T-cell (primary cell): ENCODE measurements around the gene OR6B2. TPM values are rescaled to one million over a fixed set of nuclear protein-coding genes. Genes with fewer than 3 reads are reported as not detected.

ENCODE experiments used
- ATAC-seq, 4 experiments: fragments of 200-7000 bp in 3 of 4; fragments of 150-1000 bp in 1 of 4; cut with Tn5 transposase; replicated peaks in 1 of 4; 1 replicate in 3 of 4; 2 replicates in 1 of 4; pipeline ENCODE4 v1.10.0; 2021; ENCODE audit warnings: moderate library complexity in 3 of 4, mild to moderate bottlenecking in 2 of 4, moderate number of reproducible peaks in 1 of 4
- CTCF ChIA-PET, 2 donors: fragments of 300-600 bp; sonication (Branson Sonifier 250); formaldehyde crosslinking; loops; one replicate each; lab custom pipeline; 2022; ENCODE audit warnings: antibody characterized with exemption in 2 of 2; lab: Charles Lee
- POLR2A ChIA-PET, 2 donors: fragments of 300-600 bp; sonication (Branson Sonifier 250); formaldehyde crosslinking; loops; one replicate each; lab custom pipeline; 2022; ENCODE audit warnings: antibody characterized with exemption in 2 of 2; lab: Charles Lee
- DNase-seq, 35 experiments: peaks; one replicate each; pipeline versions ENCODE4 v3.0.0 to v3.0.0-alpha.2; 2013 to 2023
- H3K27ac ChIP-seq: one replicate; pipeline ENCODE4 v1.5.1; 2013; ENCODE audit warnings: low read length
- H3K27me3 ChIP-seq, 2 experiments: replicated peaks in 1 of 2; 1 replicate in 1 of 2; 2 replicates in 1 of 2; pipeline versions ENCODE4 v1.6.1 to v1.7.0; 2013; ENCODE audit warnings: low read length in 1 of 2, mixed read lengths in 1 of 2; ENCODE audit not compliant: control insufficient read depth in 2 of 2, insufficient read depth in 2 of 2; ENCODE audit errors: extremely low read depth in 1 of 2
- H3K36me3 ChIP-seq, 2 donors: 1 replicate in 1 of 2; 2 replicates in 1 of 2; pipeline versions ENCODE4 v1.6.1 to v1.7.0; 2013; ENCODE audit warnings: low read length in 1 of 2; ENCODE audit not compliant: control insufficient read depth in 2 of 2, insufficient read depth in 1 of 2; ENCODE audit errors: extremely low read depth in 1 of 2
- H3K4me1 ChIP-seq, 2 experiments: 1 replicate in 1 of 2; 2 replicates in 1 of 2; pipeline versions ENCODE4 v1.6.1 to v1.7.0; 2013; ENCODE audit warnings: low read length in 2 of 2, mixed read lengths in 1 of 2; ENCODE audit not compliant: insufficient read depth in 2 of 2, control insufficient read depth in 1 of 2; ENCODE audit errors: extremely low read depth in 1 of 2
- H3K4me3 ChIP-seq, 2 donors: 1 replicate in 1 of 2; 2 replicates in 1 of 2; pipeline versions ENCODE4 v1.5.1 to v1.7.0; 2013; ENCODE audit warnings: mild to moderate bottlenecking in 2 of 2, low read length in 1 of 2, moderate library complexity in 1 of 2; ENCODE audit not compliant: control insufficient read depth in 1 of 2; ENCODE audit errors: extremely low read depth in 1 of 2
- H3K9me3 ChIP-seq: 2 replicates; pipeline ENCODE4 v1.7.0; 2013
- H3K27ac Mint-ChIP-seq, 2 donors: one replicate each; pipeline ENCODE4 v1.8.0; 2020 to 2021; ENCODE audit warnings: mild to moderate bottlenecking in 2 of 2, mixed read lengths in 2 of 2
- H3K27me3 Mint-ChIP-seq, 2 donors: one replicate each; pipeline ENCODE4 v1.8.0; 2021 to 2022; ENCODE audit warnings: mixed read lengths in 2 of 2
- H3K36me3 Mint-ChIP-seq: one replicate; pipeline ENCODE4 v1.8.0; 2021; ENCODE audit warnings: mixed read lengths
- H3K4me1 Mint-ChIP-seq, 3 donors: one replicate each; pipeline ENCODE4 v1.8.0; 2020 to 2022; ENCODE audit warnings: mixed read lengths in 3 of 3, mild to moderate bottlenecking in 1 of 3
- H3K4me3 Mint-ChIP-seq, 3 donors: one replicate each; pipeline ENCODE4 v1.8.0; 2020 to 2022; ENCODE audit warnings: mild to moderate bottlenecking in 3 of 3, mixed read lengths in 3 of 3, moderate library complexity in 3 of 3
- H3K9me3 Mint-ChIP-seq, 3 donors: one replicate each; pipeline ENCODE4 v1.8.0; 2020 to 2022; ENCODE audit warnings: mixed read lengths in 3 of 3
- WGBS: methylation state at CpG from one replicate; pipeline ENCODE4 v1.1.5; 2013; ENCODE audit warnings: missing lambda C conversion rate; ENCODE audit not compliant: insufficient coverage; 5-methylcytosine and 5-hydroxymethylcytosine counted together
- total RNA-seq, 35 experiments: library from RNA in 6 of 35; stranded (reverse) in 6 of 35; fragments of 120-200 nt in 1 of 35; gene quantifications; one replicate each; pipeline versions ENCODE4 v1.2.1 to v1.2.4 and lab custom pipeline; 2013 to 2026

Gene OR6B2
- total RNA-seq (not detected), total RNA-seq (lab: John Stamatoyannopoulos, UW) (0 reads per million in 29 experiments)
- not detected for total RNA-seq (2013)

DNA sequence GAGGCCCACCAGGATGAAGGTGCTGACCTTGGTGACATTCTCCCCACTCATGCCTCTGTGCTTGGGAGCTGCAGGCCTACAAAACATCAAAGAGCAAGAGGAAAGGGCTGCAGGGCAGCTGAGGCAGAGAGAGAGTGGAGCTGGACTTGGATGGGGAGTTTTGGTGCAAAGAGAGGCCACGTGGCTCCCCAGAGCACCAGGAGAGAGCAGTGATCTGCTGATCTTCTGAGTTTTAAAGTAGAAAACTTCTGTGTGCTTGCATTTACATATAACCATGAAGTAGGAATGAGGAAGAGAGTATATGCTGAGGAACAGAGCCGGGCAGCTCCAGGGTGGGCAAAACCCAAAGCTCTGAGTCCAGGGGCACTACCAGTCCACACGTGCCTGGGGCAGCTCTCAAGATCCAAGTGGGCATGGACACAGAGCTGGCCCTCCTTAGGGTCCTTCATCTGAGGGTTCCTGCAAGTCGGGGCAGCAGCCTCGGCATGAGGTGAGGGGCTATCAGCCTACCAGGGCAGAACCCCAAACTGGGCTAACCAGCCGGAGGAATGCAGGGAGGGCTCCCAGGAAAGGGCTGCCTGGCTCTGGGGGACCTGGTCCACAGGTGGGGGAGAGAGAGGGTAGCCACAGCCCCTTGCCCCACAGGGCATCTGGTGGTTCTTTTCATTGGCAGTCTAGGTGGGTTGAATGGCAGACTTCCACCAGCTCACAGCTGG, at the start of gene OR6B2:
Gene OR6B2 (minus strand): TSS at position 51 of the 716 bp plus-strand sequence. CDS start 0 bp downstream, at position 51.
- H3K27me3 ChIP-seq: peaks cover 0 to 36% of the 10 kb centered on the region in 2 experiments
- ChIA-PET POLR2A (no interaction called here), CTCF (no interaction called here)
- DNase-seq (no peak), ATAC-seq (no peak)
- Mint-ChIP-seq H3K27ac (no peak within 1 kb of the TSS), H3K4me1 (peaks cover 0 to 4% (median 2%) of the 10 kb centered on the region in 3 donors), H3K4me3 (no peak within 1 kb of the TSS), H3K27me3 (peaks cover 19 to 25% of the 10 kb centered on the region in 2 donors), H3K36me3 (no peaks in the 10 kb centered on the region), H3K9me3 (no peaks in the 10 kb centered on the region)
- no peaks in the 10 kb centered on the region for H3K36me3 ChIP-seq
- H3K4me3 ChIP-seq: no peak within 1 kb of the TSS
- H3K9me3 ChIP-seq: no peaks in the 10 kb centered on the region
- no peak within 1 kb of the TSS for H3K27ac ChIP-seq
- 56% methylated on average over 5 of the region's 6 CpGs for WGBS
- peaks cover 0 to 5% of the 10 kb centered on the region in 2 experiments for H3K4me1 ChIP-seq

DNA sequence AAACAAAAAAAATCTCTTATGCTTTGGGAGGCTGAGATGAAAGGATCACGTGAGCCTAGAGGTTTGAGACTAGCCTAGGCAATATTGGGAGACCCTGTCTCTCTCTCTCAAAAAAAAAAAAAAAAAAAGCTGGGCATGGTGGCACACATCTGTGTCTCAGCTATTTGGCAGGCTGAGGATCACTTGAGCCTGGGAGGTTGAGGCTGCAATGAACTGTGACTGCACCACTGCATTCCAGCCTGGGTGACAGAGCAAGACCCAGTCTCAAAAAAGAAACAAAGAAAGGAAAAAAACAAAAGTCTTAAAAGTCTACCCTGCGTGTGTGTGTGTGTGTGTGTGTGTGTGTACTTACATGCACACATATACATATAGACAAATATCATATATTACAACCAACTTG, 48.4 kb upstream of the OR6B2 start:
- H3K27me3 ChIP-seq: peaks cover 0 to 15% of the 10 kb centered on the region in 2 experiments
- H3K4me3 ChIP-seq: no peak overlapping the region
- no peak overlapping the region for H3K4me3 Mint-ChIP-seq
- H3K27ac Mint-ChIP-seq: no peak overlapping the region
- H3K4me1 Mint-ChIP-seq: no peaks in the 10 kb centered on the region
- H3K36me3 Mint-ChIP-seq: peaks cover 3% of the 10 kb centered on the region
- peaks cover 2% of the 10 kb centered on the region for H3K9me3 ChIP-seq
- H3K27me3 Mint-ChIP-seq: peaks cover 19 to 24% of the 10 kb centered on the region in 2 donors
- peaks cover 0 to 34% (median 20%) of the 10 kb centered on the region in 3 donors for H3K9me3 Mint-ChIP-seq
- no peak overlapping the region for H3K27ac ChIP-seq
- no peaks in the 10 kb centered on the region for H3K4me1 ChIP-seq
- ChIA-PET CTCF (no interaction called here), POLR2A (interaction anchor here in 1 of 2 donors (0.6 kb wide), 1 partner anchor 496 kb away, joined by 10 read pairs; no protein-coding TSS in a partner anchor)
- DNase-seq (no peak), ATAC-seq (no peak)
- no CpG with 5 or more reads among the region's 2 CpGs for WGBS
- no peaks in the 10 kb centered on the region for H3K36me3 ChIP-seq

DNA sequence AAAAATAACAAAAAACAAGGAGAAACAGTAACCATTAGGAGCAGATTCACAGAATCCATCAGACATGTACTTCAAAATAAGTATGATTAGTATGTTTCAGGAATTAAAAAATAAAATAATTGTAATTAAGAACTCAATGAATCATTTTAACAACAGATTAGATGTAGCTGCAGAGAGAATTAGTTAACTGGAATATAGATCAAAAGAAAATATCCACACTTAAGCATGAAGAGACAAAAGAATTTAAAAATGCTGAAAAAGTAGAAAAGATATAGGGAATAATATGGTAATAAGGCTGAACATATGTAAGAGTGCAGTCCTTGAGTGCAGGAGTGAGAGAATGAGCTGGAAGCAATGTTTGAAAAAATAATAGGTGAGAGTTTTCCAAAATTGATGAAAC, 47.2 kb upstream of the OR6B2 start:
- no peaks in the 10 kb centered on the region for H3K4me1 Mint-ChIP-seq
- H3K36me3 Mint-ChIP-seq: peaks cover 3% of the 10 kb centered on the region
- ATAC-seq (no peak), DNase-seq (no peak)
- H3K9me3 Mint-ChIP-seq: peaks cover 0 to 34% (median 20%) of the 10 kb centered on the region in 3 donors
- Histone ChIP-seq H3K27me3 (peaks cover 0 to 17% of the 10 kb centered on the region in 2 experiments), H3K36me3 (no peaks in the 10 kb centered on the region), H3K9me3 (peaks cover 2% of the 10 kb centered on the region), H3K4me1 (no peaks in the 10 kb centered on the region), H3K27ac (no peak overlapping the region), H3K4me3 (no peak overlapping the region)
- no peak overlapping the region for H3K4me3 Mint-ChIP-seq
- ChIA-PET POLR2A (no interaction called here), CTCF (no interaction called here)
- no peak overlapping the region for H3K27ac Mint-ChIP-seq
- H3K27me3 Mint-ChIP-seq: peaks cover 18 to 26% of the 10 kb centered on the region in 2 donors

DNA sequence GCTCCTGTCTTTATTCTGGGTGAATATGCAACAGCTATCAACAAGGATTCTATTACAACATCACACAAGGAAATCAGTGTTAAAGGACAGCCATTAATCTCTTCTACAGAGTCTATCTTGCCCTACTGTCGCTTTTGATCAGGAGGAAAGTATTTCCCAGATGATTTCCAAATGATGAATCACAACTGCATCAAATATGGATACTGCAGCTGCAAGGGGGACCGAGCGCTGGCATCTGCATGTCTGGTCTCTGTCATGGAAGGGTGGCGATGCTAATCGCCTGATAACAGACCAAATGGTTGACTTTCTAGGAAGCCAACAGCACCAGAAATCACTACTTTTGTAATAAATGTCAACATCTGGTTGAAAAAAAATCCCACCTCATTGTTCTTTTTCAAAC, 44.3 kb upstream of the OR6B2 start:
- no peaks in the 10 kb centered on the region for H3K4me1 ChIP-seq
- peaks cover 2% of the 10 kb centered on the region for H3K9me3 ChIP-seq
- Mint-ChIP-seq H3K4me3 (no peak overlapping the region), H3K27me3 (peaks cover 14 to 31% of the 10 kb centered on the region in 2 donors), H3K9me3 (peaks cover 0 to 31% (median 24%) of the 10 kb centered on the region in 3 donors), H3K27ac (no peak overlapping the region), H3K36me3 (peaks cover 3% of the 10 kb centered on the region), H3K4me1 (no peaks in the 10 kb centered on the region)
- H3K27ac ChIP-seq: no peak overlapping the region
- no peaks in the 10 kb centered on the region for H3K36me3 ChIP-seq
- POLR2A ChIA-PET: no interaction called here
- WGBS: 50% methylated on average over 3 of the region's 5 CpGs
- H3K4me3 ChIP-seq: no peak overlapping the region
- no peak for ATAC-seq
- no peak for DNase-seq
- CTCF ChIA-PET: interaction anchor here in 1 of 2 donors (0.7 kb wide), 1 partner anchor 769 kb away, joined by 5 read pairs; no protein-coding TSS in a partner anchor
- peaks cover 0 to 13% of the 10 kb centered on the region in 2 experiments for H3K27me3 ChIP-seq

- no peaks in the 10 kb centered on the region for H3K4me1 ChIP-seq
- H3K4me1 Mint-ChIP-seq: no peaks in the 10 kb centered on the region
- no peaks in the 10 kb centered on the region for H3K36me3 ChIP-seq
- no peak overlapping the region for H3K4me3 Mint-ChIP-seq
- H3K27me3 Mint-ChIP-seq: peaks cover 15 to 35% of the 10 kb centered on the region in 2 donors
- no peak overlapping the region for H3K4me3 ChIP-seq
- peaks cover 0 to 12% of the 10 kb centered on the region in 2 experiments for H3K27me3 ChIP-seq
- ChIA-PET CTCF (interaction anchor here in 1 of 2 donors (0.7 kb wide), 1 partner anchor 953 kb away, joined by 5 read pairs; no protein-coding TSS in a partner anchor), POLR2A (no interaction called here)
- WGBS: no CpG with 5 or more reads among the region's 3 CpGs
- no peak overlapping the region for H3K27ac Mint-ChIP-seq
- H3K27ac ChIP-seq: no peak overlapping the region
- ATAC-seq (no peak), DNase-seq (no peak)
- no peaks in the 10 kb centered on the region for H3K36me3 Mint-ChIP-seq
- H3K9me3 ChIP-seq: no peaks in the 10 kb centered on the region
- H3K9me3 Mint-ChIP-seq: peaks cover 3 to 17% (median 14%) of the 10 kb centered on the region in 3 donors
These were observed 40.7 kb upstream of the OR6B2 start for GRCh38 chr2:240070907-240071306.

DNA sequence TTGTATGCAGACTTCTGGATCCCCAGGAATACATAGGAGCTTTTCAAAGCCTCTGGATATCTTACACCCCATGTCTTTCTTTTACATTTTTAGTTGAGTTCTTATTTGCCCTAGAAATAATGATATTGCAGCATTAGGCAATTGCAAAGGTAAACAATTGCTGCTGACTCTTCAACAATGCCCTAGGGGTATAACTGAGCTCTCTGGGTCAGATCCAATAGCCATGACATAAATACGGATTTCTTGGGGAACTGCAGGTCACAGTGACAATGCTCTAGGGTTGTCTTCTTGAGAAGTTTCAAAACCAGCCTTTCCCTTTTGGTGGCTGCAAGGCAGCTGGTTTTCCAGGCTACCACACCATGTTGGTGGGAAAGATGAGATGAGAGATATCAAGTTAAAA, 39.6 kb upstream of the OR6B2 start:
- DNase-seq (no peak), ATAC-seq (no peak)
- CTCF ChIA-PET: no interaction called here
- 92% methylated on average over 1 of the region's 1 CpG for WGBS
- Histone ChIP-seq H3K27me3 (peaks cover 1 to 10% of the 10 kb centered on the region in 2 experiments), H3K9me3 (no peaks in the 10 kb centered on the region), H3K36me3 (no peaks in the 10 kb centered on the region), H3K4me1 (no peaks in the 10 kb centered on the region), H3K27ac (no peak overlapping the region), H3K4me3 (no peak overlapping the region)
- Mint-ChIP-seq H3K4me1 (no peaks in the 10 kb centered on the region), H3K27me3 (peaks cover 19 to 36% of the 10 kb centered on the region in 2 donors), H3K9me3 (peaks cover 3 to 14% (median 14%) of the 10 kb centered on the region in 3 donors), H3K36me3 (no peaks in the 10 kb centered on the region), H3K4me3 (no peak overlapping the region), H3K27ac (no peak overlapping the region)
- POLR2A ChIA-PET: no interaction called here
